Activated naive CD8-positive, alpha-beta T cell treated with anti-CD3 and anti-CD28 coated beads, Interleukin-2, amount 50 U/mL, for 16 hours (primary cell): ENCODE results near the gene ITM2B.
"Not testable (repeated sequence)": the region's sequence is repeated elsewhere in the genome, so short reads cannot be mapped to it uniquely, and the experiment has no call there.

Experiments used
- DNase-seq: peaks from one replicate; pipeline ENCODE4 v3.0.0-alpha.2; 2020; ENCODE audit warnings: low read depth, low spot score

ITM2B gene

DNA sequence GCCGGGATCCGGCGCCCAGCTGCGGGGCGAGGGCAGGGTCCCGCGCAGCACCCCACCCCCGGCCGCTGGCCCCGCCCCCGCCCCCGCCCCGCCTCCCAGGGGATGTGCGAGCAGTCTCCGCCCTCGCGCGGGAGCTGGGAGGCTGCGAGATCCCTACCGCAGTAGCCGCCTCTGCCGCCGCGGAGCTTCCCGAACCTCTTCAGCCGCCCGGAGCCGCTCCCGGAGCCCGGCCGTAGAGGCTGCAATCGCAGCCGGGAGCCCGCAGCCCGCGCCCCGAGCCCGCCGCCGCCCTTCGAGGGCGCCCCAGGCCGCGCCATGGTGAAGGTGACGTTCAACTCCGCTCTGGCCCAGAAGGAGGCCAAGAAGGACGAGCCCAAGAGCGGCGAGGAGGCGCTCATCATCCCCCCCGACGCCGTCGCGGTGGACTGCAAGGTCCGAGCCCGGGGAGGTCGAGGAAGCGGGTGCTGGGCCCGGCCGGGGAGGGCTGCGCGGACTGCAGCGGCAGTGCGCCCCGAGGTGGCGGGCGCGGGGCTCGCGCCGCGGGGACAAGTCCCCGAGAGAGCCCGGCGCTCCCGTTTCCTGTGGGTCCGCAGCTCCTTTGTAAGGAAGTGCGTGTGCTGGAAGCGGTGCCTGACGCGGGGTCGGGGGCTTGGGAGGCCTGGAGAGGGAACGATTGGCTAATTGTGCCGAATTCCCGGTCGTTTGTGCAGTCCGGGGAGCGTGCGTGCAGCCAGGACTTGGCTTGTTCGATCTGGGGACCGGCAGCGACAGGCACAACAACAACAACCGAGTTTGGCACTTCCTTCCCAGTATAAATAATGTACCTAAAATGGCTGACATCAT, at the start of gene ITM2B:
Gene ITM2B, plus strand, starts transcription at position 161 of the 843 bp plus-strand sequence. Its CDS starts 155 bp downstream, at position 316.
- DNase-seq: peak; percentile 29

DNA sequence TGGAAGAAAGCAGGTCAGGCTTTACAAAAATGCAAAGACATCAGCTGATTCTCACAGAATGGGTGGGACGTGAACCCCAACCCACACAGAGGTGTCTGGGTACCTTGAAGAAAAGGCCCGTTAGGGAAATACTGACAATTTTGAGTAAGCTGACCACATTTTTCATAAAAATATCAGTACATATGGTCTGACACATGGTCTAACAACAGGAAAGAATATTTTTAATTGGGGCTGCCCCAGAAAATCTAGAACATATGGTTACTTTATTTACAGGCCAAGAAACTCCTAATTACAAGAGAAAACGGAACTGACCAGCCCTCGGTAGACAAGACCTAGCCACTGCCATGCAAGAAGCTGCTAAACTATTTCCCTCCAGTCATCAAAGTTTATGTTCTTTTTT, 48.7 kb upstream of the ITM2B start:
- no peak for DNase-seq

- no peak for DNase-seq
Measured at GRCh38 chr13:48185018-48185417, 48.0 kb upstream of the ITM2B start.

DNA sequence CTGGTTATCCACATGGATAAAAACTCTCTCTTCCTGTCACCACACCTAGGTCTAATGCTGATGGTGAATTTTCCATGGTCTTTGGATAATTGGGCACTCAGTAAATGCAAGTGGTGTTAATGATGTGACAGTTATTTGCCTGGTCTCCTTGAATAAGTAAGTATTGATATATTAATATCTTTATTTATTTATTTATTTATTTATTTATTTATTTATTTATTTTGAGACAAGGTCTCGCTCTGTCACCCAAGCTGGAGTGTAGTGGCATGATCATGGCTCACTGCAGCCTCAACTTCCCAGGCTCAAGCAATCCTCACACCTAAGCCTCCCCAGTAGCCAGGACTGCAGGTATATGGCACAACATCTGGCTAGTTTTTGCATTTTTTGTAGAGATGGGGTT, 46.3 kb upstream of the ITM2B start:
- DNase-seq: no peak

- DNase-seq: no peak
Measured at GRCh38 chr13:48188131-48188530, 44.9 kb upstream of the ITM2B start.

- no peak for DNase-seq
Measured at GRCh38 chr13:48188601-48189000, 44.4 kb upstream of the ITM2B start.

DNA sequence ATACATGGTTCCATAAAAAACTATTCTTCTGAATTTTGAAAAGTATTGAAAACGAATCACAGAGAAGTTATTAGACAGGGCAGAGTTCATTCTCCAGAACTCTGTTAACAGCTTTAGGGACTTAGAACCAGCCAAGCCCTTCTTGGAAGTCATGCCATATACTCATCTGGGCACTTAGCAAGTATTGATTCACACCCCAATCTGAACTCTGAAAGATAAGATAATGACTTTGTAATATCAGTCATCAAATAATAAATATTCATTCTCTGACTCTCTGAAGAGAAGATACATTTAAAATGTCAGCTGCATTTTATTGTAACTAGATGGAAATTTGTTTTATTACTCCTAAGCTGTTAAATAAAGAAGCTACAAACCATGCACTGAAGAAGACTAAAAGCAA, 43.8 kb upstream of the ITM2B start:
- no peak for DNase-seq

DNA sequence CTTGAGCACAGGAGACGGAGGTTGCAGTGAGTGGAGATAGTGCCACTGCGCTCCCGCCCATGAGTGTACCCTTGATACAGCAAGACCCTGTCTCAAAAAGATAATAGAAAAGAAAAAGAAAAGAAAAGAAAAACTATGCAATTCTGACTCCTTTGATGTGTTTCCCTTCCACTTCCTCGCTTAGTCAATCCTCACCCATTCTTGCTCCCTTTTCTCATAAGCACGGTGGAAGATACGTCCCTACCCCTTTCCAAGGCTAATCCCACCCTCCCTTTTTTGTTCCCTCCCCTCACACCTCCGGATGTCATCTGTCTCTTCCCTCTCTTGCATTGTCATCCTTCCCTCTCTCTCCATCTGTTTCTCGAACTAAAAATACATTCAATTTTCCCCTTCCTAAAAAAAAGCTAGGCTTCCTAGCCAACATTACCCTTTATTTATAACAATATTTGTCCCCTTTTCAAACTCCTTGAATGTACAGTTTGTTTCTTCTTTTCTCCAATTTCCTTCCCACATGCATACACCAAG, 40.5 kb upstream of the ITM2B start:
- DNase-seq: no peak

- no peak for DNase-seq
Measured at GRCh38 chr13:48194379-48194754, 38.6 kb upstream of the ITM2B start.

GRCh38 chr13:48199404-48199946, 33.5 kb upstream of the ITM2B start:
- no peak for DNase-seq

GRCh38 chr13:48201044-48201443, 32.0 kb upstream of the ITM2B start:
- DNase-seq: no peak

- not testable (repeated sequence) for DNase-seq
Measured at GRCh38 chr13:48207207-48207606, 25.8 kb upstream of the ITM2B start.

DNA sequence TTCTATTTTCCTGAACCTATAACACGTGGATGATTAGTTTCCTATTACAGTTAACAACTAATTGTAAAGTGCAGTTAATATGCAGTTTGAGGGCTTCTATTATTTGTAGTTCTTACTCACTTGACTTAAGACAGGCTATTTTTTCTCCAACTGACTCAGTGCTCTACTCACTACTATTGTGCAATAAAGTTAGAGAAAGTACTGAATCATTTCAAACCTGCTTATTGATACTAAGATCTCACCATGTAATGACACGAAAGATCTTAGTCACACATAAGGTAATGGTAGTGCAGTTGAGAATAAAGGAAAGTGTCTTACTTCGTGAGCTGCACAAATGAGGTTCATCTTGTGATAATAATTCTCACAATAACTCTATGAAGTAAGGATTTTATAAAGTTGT, 22.8 kb upstream of the ITM2B start:
- DNase-seq: no peak

DNA sequence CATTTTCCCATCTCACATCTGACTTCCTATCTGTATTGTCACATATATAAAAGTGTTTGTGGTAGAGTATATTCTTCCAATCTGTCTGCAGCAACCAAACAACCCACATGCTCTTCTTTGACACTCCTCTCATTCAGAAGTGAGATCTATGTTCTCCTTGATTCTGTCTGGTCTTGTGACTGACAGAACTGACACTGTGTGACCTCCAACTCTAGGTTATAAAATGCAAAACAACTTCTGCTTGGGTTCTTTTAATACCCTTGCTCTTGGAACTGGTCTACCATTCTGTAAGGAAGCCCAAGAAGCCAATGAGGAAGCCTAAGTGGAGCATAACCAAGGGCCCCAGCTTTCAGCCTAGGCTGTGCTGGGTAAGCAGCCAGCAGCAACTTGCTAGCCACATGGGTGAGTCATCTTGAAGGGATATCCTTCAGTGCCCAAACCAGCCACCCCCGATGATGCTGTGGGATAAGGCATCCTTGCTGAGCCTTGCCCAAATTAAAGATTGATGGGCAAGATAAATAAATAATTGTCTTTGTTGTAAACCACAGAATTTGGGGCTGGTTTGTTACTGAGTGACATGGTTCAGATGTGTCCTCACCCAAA, 18.4 kb upstream of the ITM2B start:
- DNase-seq: no peak

- not testable (repeated sequence) for DNase-seq
Measured at GRCh38 chr13:48215511-48216203, 17.3 kb upstream of the ITM2B start.

- no peak for DNase-seq
Measured at GRCh38 chr13:48216204-48216711, 16.7 kb upstream of the ITM2B start.

GRCh38 chr13:48220592-48220980, 12.4 kb upstream of the ITM2B start:
- DNase-seq: no peak

DNA sequence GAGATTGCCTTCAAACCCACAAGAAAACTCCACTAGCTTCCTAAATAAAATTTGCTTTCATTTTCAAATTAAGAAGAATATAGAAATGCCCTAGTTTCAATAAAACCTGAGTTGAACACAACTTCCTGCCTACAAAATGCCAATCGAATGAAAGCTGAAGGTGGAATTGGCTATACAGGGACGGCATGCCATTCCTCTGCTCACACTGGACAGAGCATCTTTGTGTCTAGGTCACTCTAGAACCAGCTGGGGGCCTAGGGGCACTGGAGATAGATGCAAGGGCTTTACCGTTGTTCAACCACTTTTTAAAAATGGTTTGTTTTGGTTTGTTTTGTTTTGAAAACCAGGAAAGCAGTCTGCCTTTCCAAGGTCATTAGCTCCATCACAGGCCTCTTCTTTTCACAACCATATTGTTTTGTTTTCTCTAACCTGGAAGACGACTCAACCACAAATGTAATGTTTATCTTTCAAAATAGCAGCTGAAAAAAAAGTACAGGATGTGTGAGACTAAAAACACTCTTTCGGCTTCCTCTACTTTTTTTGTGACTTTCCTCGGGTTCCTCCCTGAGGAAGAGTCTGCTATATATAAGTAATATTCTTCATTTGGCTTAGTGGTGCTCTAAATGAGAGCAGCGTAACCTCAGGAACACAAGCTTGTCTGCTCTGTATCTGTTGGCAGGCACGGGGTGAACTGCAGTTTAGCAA, 11.9 kb upstream of the ITM2B start:
- no peak for DNase-seq

DNA sequence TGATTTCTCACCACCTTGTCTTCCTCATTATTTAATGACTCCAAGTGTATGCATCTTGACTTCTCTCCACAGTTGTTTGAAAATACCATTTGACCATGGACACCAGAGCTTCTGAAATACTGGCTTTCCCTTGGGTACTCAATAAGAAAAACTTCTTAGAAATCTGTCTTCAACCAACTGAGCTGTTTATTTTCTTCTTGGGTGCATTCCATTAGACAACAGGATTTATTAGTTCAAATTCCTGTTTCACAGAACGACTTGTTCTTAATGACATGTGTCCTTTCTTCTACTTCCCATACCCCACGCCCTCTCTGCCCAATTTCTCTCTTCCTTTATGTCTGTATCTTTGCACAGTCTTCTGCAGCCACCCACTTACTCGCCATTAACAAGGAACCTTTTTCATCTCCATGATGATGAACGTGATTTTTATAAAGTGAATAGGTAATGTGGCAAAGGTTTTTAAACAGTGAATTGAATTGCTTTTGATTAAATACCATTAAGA, 11.3 kb upstream of the ITM2B start:
- no peak for DNase-seq

- DNase-seq: no peak
Measured at GRCh38 chr13:48222358-48223301, 10.4 kb upstream of the ITM2B start.
